ENCODE results near the gene WWOX.

- TF ChIP-seq EZH2 (IDR thresholded peaks at IDR 0.05; ENCODE audit: borderline replicate concordance, low read depth, low read length, poor library complexity, severe bottlenecking) (no peak), CTCF (conservative IDR thresholded peaks at IDR 0.05; ENCODE audit: low read depth, low read length) (no peak)
Observed at GRCh38 chr16:78446486-78446885, 347.0 kb downstream of the WWOX start.

Data from A673 (cell line).